ENCODE results near the gene RPIA.

- no peak for TF ChIP-seq NFE2L2 (IDR thresholded peaks at IDR 0.05; ENCODE audit: low read depth, low read length)
- TF ChIP-seq ELK1 (IDR thresholded peaks at IDR 0.05; ENCODE audit: borderline replicate concordance, low read depth, low read length) = no peak
Observed at GRCh38 chr2:88720399-88720798, 28.9 kb downstream of the RPIA start.
